D721Med (cell line): ENCODE measurements around the gene ZFPM1.

Experiments
- DNase-seq: peaks from one replicate; pipeline ENCODE4 v3.0.0; 2011; ENCODE audit warnings: low spot score; ENCODE audit not compliant: insufficient read length
- FAIRE-seq: peaks from 2 replicates; lab custom pipeline; 2011; peaks lifted over from hg19 to GRCh38; lab: Jason Lieb, UNC
- TF ChIP-seq, protein P1 (sequence below): IDR thresholded peaks from 2 replicates; pipeline ENCODE4 v1.5.1; 2012; ENCODE audit warnings: mild to moderate bottlenecking, control low read depth; ENCODE audit not compliant: insufficient read depth; ENCODE audit errors: missing control alignments

Gene ZFPM1

GRCh38 chr16:88453217-88453531, at the start of gene ZFPM1:
Gene ZFPM1 (plus strand): TSS chr16:88453280. CDS start chr16:88453639, 359 bp downstream.
- DNase-seq = peak; percentile 82
- TF ChIP-seq, protein P1, sequence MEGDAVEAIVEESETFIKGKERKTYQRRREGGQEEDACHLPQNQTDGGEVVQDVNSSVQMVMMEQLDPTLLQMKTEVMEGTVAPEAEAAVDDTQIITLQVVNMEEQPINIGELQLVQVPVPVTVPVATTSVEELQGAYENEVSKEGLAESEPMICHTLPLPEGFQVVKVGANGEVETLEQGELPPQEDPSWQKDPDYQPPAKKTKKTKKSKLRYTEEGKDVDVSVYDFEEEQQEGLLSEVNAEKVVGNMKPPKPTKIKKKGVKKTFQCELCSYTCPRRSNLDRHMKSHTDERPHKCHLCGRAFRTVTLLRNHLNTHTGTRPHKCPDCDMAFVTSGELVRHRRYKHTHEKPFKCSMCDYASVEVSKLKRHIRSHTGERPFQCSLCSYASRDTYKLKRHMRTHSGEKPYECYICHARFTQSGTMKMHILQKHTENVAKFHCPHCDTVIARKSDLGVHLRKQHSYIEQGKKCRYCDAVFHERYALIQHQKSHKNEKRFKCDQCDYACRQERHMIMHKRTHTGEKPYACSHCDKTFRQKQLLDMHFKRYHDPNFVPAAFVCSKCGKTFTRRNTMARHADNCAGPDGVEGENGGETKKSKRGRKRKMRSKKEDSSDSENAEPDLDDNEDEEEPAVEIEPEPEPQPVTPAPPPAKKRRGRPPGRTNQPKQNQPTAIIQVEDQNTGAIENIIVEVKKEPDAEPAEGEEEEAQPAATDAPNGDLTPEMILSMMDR = no peak
- no peak for FAIRE-seq

- TF ChIP-seq, protein P1 = peak; percentile 9
- FAIRE-seq (no peak), DNase-seq (no peak)
Measured at GRCh38 chr16:88403794-88404581, 49.1 kb upstream of the ZFPM1 start.

- FAIRE-seq (no peak), DNase-seq (no peak)
- TF ChIP-seq, protein P1 = no peak
Measured at GRCh38 chr16:88404769-88405168, 48.3 kb upstream of the ZFPM1 start.

- TF ChIP-seq, protein P1 = no peak
- FAIRE-seq = no peak
- no peak for DNase-seq
Measured at GRCh38 chr16:88405216-88406060, 47.6 kb upstream of the ZFPM1 start.

- TF ChIP-seq, protein P1 = no peak
- FAIRE-seq (no peak), DNase-seq (no peak)
Measured at GRCh38 chr16:88406096-88407041, 46.7 kb upstream of the ZFPM1 start.

DNA sequence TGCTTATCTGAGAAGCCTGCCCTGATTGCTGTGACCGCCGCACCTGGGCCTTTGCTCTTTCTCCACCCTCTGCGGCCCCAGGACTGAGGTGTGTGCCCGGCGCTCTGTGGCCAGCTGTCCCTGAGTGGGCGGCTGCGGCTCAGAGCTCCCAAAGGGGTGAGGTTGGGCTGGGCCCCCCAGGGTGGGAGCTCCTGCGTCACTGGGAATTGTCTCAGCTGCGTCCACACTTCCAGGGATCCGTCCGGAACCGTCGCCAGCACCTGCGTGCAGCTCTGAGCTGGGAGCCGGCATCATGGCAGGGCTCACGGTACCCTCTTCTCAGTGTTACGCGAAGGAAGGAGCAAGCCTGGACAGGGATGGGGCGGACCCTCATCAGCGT, 46.0 kb upstream of the ZFPM1 start:
- DNase-seq (no peak), FAIRE-seq (no peak)
- TF ChIP-seq, protein P1 = no peak
